ENCODE results near the gene ANKHD1. TPM values are rescaled to one million over a fixed set of nuclear protein-coding genes. Genes with fewer than 3 reads are reported as not detected.
A peak's percentile ranks its signal among the peaks of the same experiment; 100 is the strongest.

ANKHD1 gene
- total and polyA plus RNA-seq, 9 of the 15 experiments (the other 6 are each of a cell fraction or from before 2014, with no cell fraction given) = 38.9 to 138 (median 78.7) TPM

- no peak for TF ChIP-seq TFAP4 (CRISPR knock-in tag; IDR thresholded peaks at IDR 0.05; ENCODE audit: borderline replicate concordance)
- TF ChIP-seq NFRKB (IDR thresholded peaks at IDR 0.05; ENCODE audit: low read depth) = no peak
- TF ChIP-seq CEBPG (CRISPR knock-in tag; IDR thresholded peaks at IDR 0.05) = no peak
- TF ChIP-seq CEBPG (tag; conservative IDR thresholded peaks at IDR 0.05 in 1 of 2, IDR thresholded peaks at IDR 0.05 in 1 of 2) = no peak
- no peak for TF ChIP-seq HLTF (IDR thresholded peaks at IDR 0.05)
These were observed 833 bp downstream of the ANKHD1 start (continued) for GRCh38 chr5:140402258-140403074.

- BruUV-seq (replicated peaks) = no TSS peak
- TF ChIP-seq KHSRP (IDR thresholded peaks at IDR 0.05) (no peak), NFXL1 (CRISPR knock-in tag; IDR thresholded peaks at IDR 0.05) (no peak), ZNF77 (CRISPR knock-in tag; IDR thresholded peaks at IDR 0.05) (no peak), CREM (IDR thresholded peaks at IDR 0.05; ENCODE audit: low read depth) (no peak), ZNF239 (CRISPR knock-in tag; IDR thresholded peaks at IDR 0.05) (no peak), CHAMP1 (IDR thresholded peaks at IDR 0.05) (no peak), PHF20 (IDR thresholded peaks at IDR 0.05; ENCODE audit: partially characterized antibody) (no peak), MED1 (CRISPR knock-in tag; IDR thresholded peaks at IDR 0.05; ENCODE audit: borderline replicate concordance) (no peak), HMGXB4 (CRISPR knock-in tag; IDR thresholded peaks at IDR 0.05) (no peak), RBFOX2 (IDR thresholded peaks at IDR 0.05; ENCODE audit: low read depth, low read length) (no peak), JUN (IDR thresholded peaks at IDR 0.05; ENCODE audit: borderline replicate concordance, low read depth, low read length) (no peak), JUN (CRISPR knock-in tag; IDR thresholded peaks at IDR 0.05; ENCODE audit: borderline replicate concordance) (no peak)
These were observed 2.0 kb downstream of the ANKHD1 start for GRCh38 chr5:140403613-140404012.

More at GRCh38 chr5:140403613-140404012, 2.0 kb downstream of the ANKHD1 start:
- peaks cover 30% of the 10 kb centered on the region; the same call in 2 of the 3 replicates for H3K36me3 ChIP-seq (ENCODE audit: control insufficient read depth, insufficient read depth, low read length)
- peaks cover 9 to 18% of the 10 kb centered on the region in 2 experiments; a peak in 4 of 5 replicates for H3K4me1 ChIP-seq (replicated peaks in 1 of 2; ENCODE audit: control insufficient read depth in 2 of 2, insufficient read depth in 2 of 2, low read length in 2 of 2)
- H3K27me3 ChIP-seq (ENCODE audit: control insufficient read depth in 2 of 2, insufficient read depth in 2 of 2, low read length in 2 of 2) = no peaks in the 10 kb centered on the region
- 3% methylated on average over 5 of the region's 5 CpGs for WGBS (ENCODE audit: insufficient coverage, low coverage, missing lambda C conversion rate)
- H3K9me3 ChIP-seq (replicated peaks; ENCODE audit: control insufficient read depth, insufficient read depth, low read depth, low read length) = no peaks in the 10 kb centered on the region
- in situ Hi-C loops (cut with MboI) (no loop called here), intact Hi-C loops (cut with micrococcal nuclease) (loop anchor here (5.0 kb wide), 1 partner anchor 154 kb away; the partner anchor contains the start of gene SRA1)
- peak overlapping the region; percentile 100 for H3K4me3 ChIP-seq
- H3K9me1 ChIP-seq (ENCODE audit: control insufficient read depth, insufficient read depth, low read length) = no peaks in the 10 kb centered on the region
- peaks cover 94% of the 10 kb centered on the region for H3K79me2 ChIP-seq (ENCODE audit: control insufficient read depth, insufficient read depth, low read length)
- peaks cover 32% of the 10 kb centered on the region for H4K20me1 ChIP-seq (replicated peaks; ENCODE audit: control insufficient read depth, insufficient read depth, low read length)
- DNase-seq (ENCODE audit: extremely low read depth in 1 of 4, low spot score in 3 of 4) = no peak
- no peak for ATAC-seq
- POLR2A ChIA-PET = interaction anchor here (0.6 to 1.9 kb wide), 3 partner anchors 14 to 21 kb away, joined by 3 to 6 read pairs (median 4); no protein-coding TSS in a partner anchor
- FAIRE-seq = no peak
- H3K9ac ChIP-seq (ENCODE audit: insufficient read depth in 1 of 2, low read depth in 2 of 2, low read length in 2 of 2) = peak overlapping the region; percentile 95 to 99
- 0 out of 3 replicates have a peak overlapping the region, but pooled peaks have one; percentile 6 for H3K27ac ChIP-seq (ENCODE audit: extremely low read depth, low read depth, low read length)
- H3K4me2 ChIP-seq (ENCODE audit: insufficient read depth, low read length) = peak overlapping the region; percentile 94
- CTCF ChIA-PET (ENCODE audit: low intra/inter-chr PET ratio) = no interaction called here
- H2AFZ ChIP-seq (ENCODE audit: low read depth, low read length) = no peak overlapping the region
